Diencephalon (tissue), 1 donor: Measurements from ENCODE around the gene CADM4. TPM values are rescaled to one million over a fixed set of nuclear protein-coding genes. Genes with fewer than 3 reads are reported as not detected.

Source experiments
- small RNA-seq: library from RNA; depleted of rRNA; stranded (forward); fragments of <200 nt; gene quantifications from one replicate; pipeline ENCODE3, GENCODE V24; 2014
- total RNA-seq: library from RNA; depleted of rRNA; stranded (reverse); fragments of >200 nt; gene quantifications from one replicate; pipeline ENCODE4 v1.2.3, GENCODE V29; 2014

CADM4 gene
- total RNA-seq: 93.2 TPM

DNA sequence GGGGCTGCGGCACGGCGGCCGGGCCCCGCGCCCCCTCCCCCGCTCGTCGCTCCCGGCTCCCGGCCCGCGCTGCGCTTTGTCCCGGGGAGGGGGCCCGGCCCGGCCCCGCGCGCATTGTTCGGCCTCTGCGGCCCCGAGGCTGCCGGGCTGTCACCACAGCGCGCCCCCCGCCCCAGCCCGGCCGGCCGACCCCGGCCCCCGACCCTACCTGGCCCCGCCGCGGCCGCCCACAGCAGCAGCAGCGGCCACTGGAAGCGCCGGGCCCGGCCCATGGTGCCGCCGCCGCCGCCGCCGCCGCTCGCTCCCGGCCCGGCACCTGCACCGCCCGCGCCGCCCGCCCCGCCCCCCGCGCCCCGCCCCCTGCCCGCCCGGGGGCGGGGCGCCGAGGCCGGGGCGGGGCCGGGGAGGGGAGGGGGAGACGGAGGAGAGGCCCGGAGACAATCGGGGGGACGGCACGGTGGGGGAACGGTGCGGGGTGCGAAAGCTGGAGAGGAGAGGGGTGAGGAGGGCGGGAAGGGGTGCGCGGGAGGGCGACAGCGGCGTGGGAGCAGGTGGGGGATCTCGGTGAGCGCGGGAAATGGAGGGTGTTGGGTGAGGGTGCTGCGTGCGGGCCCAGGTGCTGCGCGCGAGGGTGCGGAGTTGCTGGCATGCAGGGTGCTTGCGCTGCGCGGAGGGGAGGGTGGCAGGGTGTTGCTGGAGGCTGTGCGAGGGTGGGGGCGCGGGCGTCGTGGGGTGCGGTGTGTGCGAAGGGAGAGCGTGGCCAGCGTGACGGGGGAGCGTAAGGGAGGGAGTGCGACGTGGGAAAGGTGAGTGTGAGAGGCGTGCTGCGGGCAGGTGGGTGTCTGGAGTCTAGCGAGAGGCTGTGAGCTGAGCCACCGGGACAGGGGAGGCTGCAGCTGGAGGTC is at the start of gene CADM4:
TSS of gene CADM4 (minus strand) at position 332 of the 905 bp plus-strand sequence. CDS start at position 272, 60 bp downstream.

DNA sequence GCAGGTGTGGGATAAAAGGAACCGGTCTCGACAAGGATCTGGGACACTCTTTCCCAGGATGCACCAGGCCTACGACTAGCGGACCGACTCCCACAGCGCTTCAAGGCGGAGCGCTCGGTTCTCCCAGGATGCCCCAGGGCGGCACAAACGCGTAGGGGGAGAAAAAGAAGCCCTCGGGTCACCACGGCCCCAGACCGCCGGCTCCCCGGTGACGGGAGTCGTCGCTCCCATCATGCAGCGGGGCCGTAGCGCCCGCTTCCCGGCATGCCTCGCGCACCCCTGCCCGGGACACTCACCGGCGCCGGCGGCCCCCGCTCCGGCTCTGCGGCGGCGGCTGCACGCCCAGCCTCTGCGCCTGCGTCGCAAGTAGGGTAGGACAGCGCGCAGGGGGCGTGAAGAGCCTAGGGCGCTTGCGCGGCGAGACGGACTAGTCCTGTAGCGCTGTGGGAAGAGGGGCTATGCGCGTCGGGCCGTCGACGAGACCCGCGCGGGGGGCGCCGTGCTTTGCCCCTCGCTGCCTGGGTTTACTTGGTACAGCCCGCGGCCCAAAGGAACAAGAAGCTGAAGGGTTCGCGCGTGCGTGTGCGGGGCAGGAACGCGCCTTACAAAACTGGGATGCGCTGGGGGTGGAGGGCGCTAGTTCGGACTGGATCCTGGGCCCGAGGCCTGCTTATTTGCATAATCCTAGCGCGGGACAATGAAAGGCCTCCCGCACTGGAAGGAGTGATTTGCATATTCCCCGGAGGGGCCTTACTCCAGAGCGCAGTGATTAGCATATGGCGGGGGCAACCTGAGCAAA is 20.2 kb downstream of the CADM4 start, which contains the start of gene ZNF428:
TSS of gene ZNF428 (minus strand) at position 368 of the 799 bp plus-strand sequence. CDS start 5,325 bp downstream, outside the sequence.

DNA sequence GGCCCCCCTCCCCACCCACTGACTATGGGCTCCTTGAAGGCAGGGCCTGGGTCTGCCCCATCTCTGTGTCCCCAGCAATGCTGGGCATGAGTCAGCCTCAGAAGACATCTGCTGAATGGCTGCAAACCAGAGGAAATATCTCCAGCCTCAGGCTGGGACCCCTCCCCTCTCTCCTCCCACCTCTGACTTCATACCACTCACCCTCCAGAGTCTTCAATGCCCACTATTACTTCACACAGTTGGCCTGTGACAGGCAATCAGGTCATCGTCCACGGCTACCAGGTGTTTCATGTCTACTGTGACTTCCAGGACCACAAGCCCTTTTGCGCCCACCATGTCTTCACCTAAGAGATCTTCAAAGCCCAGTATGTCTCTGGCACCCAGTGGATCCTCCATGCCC is 27.9 kb downstream of the CADM4 start, which contains the start of gene SRRM5:
TSS of gene SRRM5 (plus strand) at position 301 of the 400 bp plus-strand sequence. CDS start at position 335, 34 bp downstream.

GRCh38 chr19:43595999-43596841 is 43.4 kb downstream of the CADM4 start, which contains the start of the genes IRGQ and ZNF576:
Gene IRGQ (minus strand): TSS chr19:43596134. CDS start chr19:43595338, 796 bp downstream.
Gene ZNF576 (plus strand): TSS chr19:43596595. CDS start chr19:43597109, 514 bp downstream.

GRCh38 chr19:43575156-43575950 is 64.3 kb downstream of the CADM4 start, which contains the start of the genes PINLYP and XRCC1:
Gene PINLYP (plus strand): TSS chr19:43575801. CDS start chr19:43577192, 1,391 bp downstream.
Gene XRCC1 (minus strand): TSS chr19:43575527. CDS start chr19:43575458, 69 bp downstream.

Small RNA genes lying within 50 kb of the gene (small RNA-seq; reads per million reads assigned to genes)
- gene RN7SL368P: not detected

Other genes starting within 250 kb of the CADM4 start
- not detected for gene TEX101, start 225.0 kb downstream of the CADM4 start, total RNA-seq
- gene LYPD3, start 174.2 kb downstream of the CADM4 start, total RNA-seq: 0.46 TPM
- 3.7 TPM for gene PHLDB3, start 135.1 kb downstream of the CADM4 start, total RNA-seq
- 18.2 TPM for gene ETHE1, start 112.6 kb downstream of the CADM4 start, total RNA-seq
- 1.8 TPM for gene ZNF575, start 106.7 kb downstream of the CADM4 start, total RNA-seq
- gene XRCC1, start 64.3 kb downstream of the CADM4 start, total RNA-seq: 16.4 TPM
- 8.1 TPM for gene PINLYP, start 64.0 kb downstream of the CADM4 start, total RNA-seq
- gene IRGQ, start 43.7 kb downstream of the CADM4 start, total RNA-seq: 134 TPM
- gene ZNF576, start 43.3 kb downstream of the CADM4 start, total RNA-seq: 11.1 TPM
- gene SRRM5, start 27.8 kb downstream of the CADM4 start, total RNA-seq: not detected
- gene ZNF428, start 20.2 kb downstream of the CADM4 start, total RNA-seq: 107 TPM
- gene PLAUR, start 30.3 kb upstream of the CADM4 start, total RNA-seq: 3.7 TPM
- not detected for gene IRGC, start 76.2 kb upstream of the CADM4 start, total RNA-seq
- 13.4 TPM for gene SMG9, start 115.1 kb upstream of the CADM4 start, total RNA-seq
- not detected for gene KCNN4, start 141.1 kb upstream of the CADM4 start, total RNA-seq
- gene LYPD5, start 162.6 kb upstream of the CADM4 start, total RNA-seq: 6.7 TPM
- 36.2 TPM for gene ZNF283, start 187.5 kb upstream of the CADM4 start, total RNA-seq
- gene ZNF404, start 244.1 kb upstream of the CADM4 start, total RNA-seq: 9.5 TPM